ENCODE data around the gene TMPRSS7.
"Not testable (repeated sequence)": the region's sequence is repeated elsewhere in the genome, so short reads cannot be mapped to it uniquely, and the experiment has no call there.

The TMPRSS7 gene

GRCh38 chr3:112048911-112049310 lies 14.4 kb downstream of the TMPRSS7 start:
- DNase-seq (ENCODE audit: extremely low spot score, insufficient read length, low read depth) (no peak), FAIRE-seq (no peak)

- DNase-seq (ENCODE audit: extremely low spot score, insufficient read length, low read depth) (no peak), FAIRE-seq (no peak)
These were observed 18.7 kb downstream of the TMPRSS7 start for GRCh38 chr3:112053229-112053628.

- FAIRE-seq (no peak), DNase-seq (ENCODE audit: extremely low spot score, insufficient read length, low read depth) (no peak)
These were observed 22.0 kb downstream of the TMPRSS7 start for GRCh38 chr3:112056451-112056929.

- FAIRE-seq (no peak), DNase-seq (ENCODE audit: extremely low spot score, insufficient read length, low read depth) (no peak)
These were observed 25.0 kb downstream of the TMPRSS7 start for GRCh38 chr3:112059497-112059896.

GRCh38 chr3:112061152-112061551 lies 26.6 kb downstream of the TMPRSS7 start:
- DNase-seq (ENCODE audit: extremely low spot score, insufficient read length, low read depth), result no peak
- FAIRE-seq, result no peak

- DNase-seq (ENCODE audit: extremely low spot score, insufficient read length, low read depth); FAIRE-seq: not testable (repeated sequence)
These were observed 38.0 kb downstream of the TMPRSS7 start for GRCh38 chr3:112072387-112073060.

GRCh38 chr3:112074006-112074405 lies 39.5 kb downstream of the TMPRSS7 start:
- no peak for FAIRE-seq

GRCh38 chr3:112074616-112075497 lies 40.3 kb downstream of the TMPRSS7 start:
- FAIRE-seq (no peak), DNase-seq (ENCODE audit: extremely low spot score, insufficient read length, low read depth) (no peak)

More at GRCh38 chr3:112074006-112074405, 39.5 kb downstream of the TMPRSS7 start:
- no peak for DNase-seq (ENCODE audit: extremely low spot score, insufficient read length, low read depth)

- no peak for FAIRE-seq
- no peak for DNase-seq (ENCODE audit: extremely low spot score, insufficient read length, low read depth)
These were observed 43.9 kb downstream of the TMPRSS7 start for GRCh38 chr3:112078125-112079083.

GRCh38 chr3:112083239-112083638 lies 48.7 kb downstream of the TMPRSS7 start:
- DNase-seq (ENCODE audit: extremely low spot score, insufficient read length, low read depth), result no peak
- no peak for FAIRE-seq

- FAIRE-seq (no peak), DNase-seq (ENCODE audit: extremely low spot score, insufficient read length, low read depth) (no peak)
These were observed 50.6 kb downstream of the TMPRSS7 start for GRCh38 chr3:112084980-112085705.

GRCh38 chr3:112085735-112086075 lies 51.2 kb downstream of the TMPRSS7 start:
- DNase-seq (ENCODE audit: extremely low spot score, insufficient read length, low read depth) (no peak), FAIRE-seq (no peak)

- FAIRE-seq (peak; percentile 56), DNase-seq (ENCODE audit: extremely low spot score, insufficient read length, low read depth) (peak; percentile 56)
These were observed 51.7 kb downstream of the TMPRSS7 start, which contains the start of gene C3orf52 for GRCh38 chr3:112086076-112086854. Gene C3orf52 (plus strand): TSS chr3:112086389. CDS start chr3:112086408, 19 bp downstream.

- no peak for FAIRE-seq
- no peak for DNase-seq (ENCODE audit: extremely low spot score, insufficient read length, low read depth)
These were observed 52.5 kb downstream of the TMPRSS7 start for GRCh38 chr3:112086875-112087524.

- FAIRE-seq, result no peak
These were observed 53.2 kb downstream of the TMPRSS7 start for GRCh38 chr3:112087746-112088145.

GRCh38 chr3:112088944-112089343 lies 54.4 kb downstream of the TMPRSS7 start:
- no peak for FAIRE-seq

More at GRCh38 chr3:112087746-112088145, 53.2 kb downstream of the TMPRSS7 start:
- no peak for DNase-seq (ENCODE audit: extremely low spot score, insufficient read length, low read depth)

GRCh38 chr3:112089956-112090886 lies 55.7 kb downstream of the TMPRSS7 start:
- DNase-seq (ENCODE audit: extremely low spot score, insufficient read length, low read depth), result no peak
- FAIRE-seq, result peak; percentile 50

More at GRCh38 chr3:112088944-112089343, 54.4 kb downstream of the TMPRSS7 start:
- no peak for DNase-seq (ENCODE audit: extremely low spot score, insufficient read length, low read depth)

Data from GM18507 (cell line).